B cell (primary cell): ENCODE results near the gene MRGPRG. TPM values are rescaled to one million over a fixed set of nuclear protein-coding genes. Genes with fewer than 3 reads are reported as not detected.

ENCODE experiments used
- ATAC-seq: fragments of 200-7000 bp; cut with Tn5 transposase; one replicate; pipeline ENCODE4 v1.10.0; 2021; ENCODE audit warnings: low read depth, mild to moderate bottlenecking, moderate number of reproducible peaks, moderate library complexity
- CTCF ChIA-PET: fragments of 350-600 bp; sonication (Branson Sonifier 250); formaldehyde crosslinking; loops from one replicate; lab custom pipeline; 2021; ENCODE audit warnings: antibody characterized with exemption, inconsistent platforms; lab: Charles Lee
- POLR2A ChIA-PET: fragments of 350-600 bp; sonication (Branson Sonifier 250); formaldehyde crosslinking; loops from one replicate; lab custom pipeline; 2021; ENCODE audit warnings: antibody characterized with exemption; lab: Charles Lee
- DNase-seq: peaks from one replicate; pipeline ENCODE4 v3.0.0; 2013
- H2AFZ ChIP-seq: 2 replicates; pipeline ENCODE4 v1.6.1; 2012; ENCODE audit warnings: mild to moderate bottlenecking, low read depth, low read length; ENCODE audit not compliant: insufficient read depth, poor library complexity, severe bottlenecking
- H3K27ac ChIP-seq, 2 donors: 1 replicate in 1 of 2; 2 replicates in 1 of 2; pipeline ENCODE4 v1.5.1; 2012 to 2013; ENCODE audit warnings: low read length in 2 of 2, mild to moderate bottlenecking in 2 of 2, moderate library complexity in 1 of 2
- H3K27me3 ChIP-seq, 4 experiments: fragments of 200-600 bp in 1 of 4; sonication (generic) in 1 of 4; replicated peaks in 1 of 4; 1 replicate in 2 of 4; 2 replicates in 2 of 4; pipeline versions ENCODE4 v1.6.1 to v1.7.0; 2013 to 2016; ENCODE audit warnings: low read length in 3 of 4, mild to moderate bottlenecking in 2 of 4, mixed read lengths in 1 of 4, moderate library complexity in 1 of 4; ENCODE audit not compliant: insufficient read depth in 4 of 4, control insufficient read depth in 3 of 4; ENCODE audit errors: control extremely low read depth in 1 of 4
- H3K36me3 ChIP-seq, 2 experiments: replicated peaks in 1 of 2; 1 replicate in 1 of 2; 2 replicates in 1 of 2; pipeline versions ENCODE4 v1.6.1 to v1.7.1; 2013; ENCODE audit warnings: low read length in 1 of 2; ENCODE audit not compliant: insufficient read depth in 2 of 2, control insufficient read depth in 1 of 2; ENCODE audit errors: control extremely low read depth in 1 of 2, extremely low read depth in 1 of 2
- H3K4me1 ChIP-seq, 2 donors: fragments of 200-600 bp in 1 of 2; sonication (generic) in 1 of 2; 1 replicate in 1 of 2; 2 replicates in 1 of 2; pipeline versions ENCODE4 v1.5.1 to v1.6.1; 2013 to 2017; ENCODE audit warnings: low read length in 2 of 2; ENCODE audit not compliant: control insufficient read depth in 2 of 2, insufficient read depth in 2 of 2
- H3K4me2 ChIP-seq: replicated peaks from 2 replicates; pipeline ENCODE3; 2012; ENCODE audit warnings: mild to moderate bottlenecking, low read depth, low read length; ENCODE audit not compliant: poor library complexity, severe bottlenecking
- H3K4me3 ChIP-seq, 5 experiments: fragments of 200-600 bp in 1 of 5; sonication (generic) in 1 of 5; 1 replicate in 3 of 5; 2 replicates in 2 of 5; pipeline versions ENCODE4 v1.5.1 to v1.7.0; 2011 to 2016; ENCODE audit warnings: low read length in 4 of 5, mild to moderate bottlenecking in 4 of 5, low read depth in 2 of 5, control low read depth in 1 of 5, moderate library complexity in 1 of 5; ENCODE audit not compliant: insufficient read depth in 1 of 5; ENCODE audit errors: control extremely low read depth in 1 of 5, extremely low read depth in 1 of 5
- H3K79me2 ChIP-seq: fragments of 200-600 bp; sonication (generic); one replicate; pipeline ENCODE4 v1.6.0; 2016; ENCODE audit warnings: low read length; ENCODE audit not compliant: control insufficient read depth, insufficient read depth
- H3K9ac ChIP-seq: fragments of 200-600 bp; sonication (generic); 2 replicates; pipeline ENCODE4 v1.6.1; 2017; ENCODE audit warnings: mild to moderate bottlenecking, low read length, moderate library complexity
- H3K9me3 ChIP-seq, 3 donors: one replicate each; pipeline versions ENCODE4 v1.6.1 to v1.7.1; 2013; ENCODE audit warnings: low read length in 2 of 3; ENCODE audit not compliant: control insufficient read depth in 2 of 3, insufficient read depth in 1 of 3; ENCODE audit errors: control extremely low read depth in 1 of 3
- H4K20me1 ChIP-seq: 2 replicates; pipeline ENCODE4 v1.6.0; 2012; ENCODE audit warnings: mild to moderate bottlenecking, low read length; ENCODE audit not compliant: insufficient read depth, control insufficient read depth, poor library complexity, severe bottlenecking
- H3K27ac Mint-ChIP-seq: one replicate; pipeline ENCODE4 v1.8.0; 2021; ENCODE audit warnings: mixed read lengths
- H3K27me3 Mint-ChIP-seq: one replicate; pipeline ENCODE4 v1.8.0; 2021; ENCODE audit warnings: mixed read lengths
- H3K4me1 Mint-ChIP-seq: one replicate; pipeline ENCODE4 v1.8.0; 2021; ENCODE audit warnings: mixed read lengths
- H3K4me3 Mint-ChIP-seq: one replicate; pipeline ENCODE4 v1.8.0; 2021; ENCODE audit warnings: mixed read lengths
- H3K9me3 Mint-ChIP-seq: one replicate; pipeline ENCODE4 v1.8.0; 2022; ENCODE audit warnings: mixed read lengths; ENCODE audit not compliant: insufficient read depth
- EZH2 ChIP-seq: IDR thresholded peaks from 2 replicates; pipeline ENCODE4 v1.6.1; 2012; ENCODE audit warnings: borderline replicate concordance, low read depth, mild to moderate bottlenecking, moderate library complexity, low read length; ENCODE audit not compliant: insufficient read depth, poor library complexity, severe bottlenecking
- WGBS: methylation state at CpG from one replicate; pipeline ENCODE4 v1.1.5; 2013; ENCODE audit warnings: missing lambda C conversion rate; ENCODE audit not compliant: insufficient coverage; 5-methylcytosine and 5-hydroxymethylcytosine counted together
- intact Hi-C: fragments of 100-400 bp; cut with micrococcal nuclease; formaldehyde crosslinking; loops from one replicate; pipeline ENCODE4 v1.10.0; 2022
- polyA plus RNA-seq: library from polyadenylated mRNA; depleted of rRNA; stranded (reverse); fragments of >200 nt; gene quantifications from 2 replicates; pipeline ENCODE4 v1.2.3, GENCODE V29; 2012
- total RNA-seq, 2 donors: library from RNA; stranded (reverse); fragments of 120-200 nt in 1 of 2; gene quantifications; 1 replicate in 1 of 2; 2 replicates in 1 of 2; pipeline versions ENCODE4 v1.2.3 to v1.2.4, GENCODE V29; 2013 to 2022
- TF ChIP-seq, protein P1 (sequence below): fragments of 200-600 bp; IDR thresholded peaks from one replicate; pipeline ENCODE4 v1.8.0; 2022; ENCODE audit warnings: antibody characterized with exemption, mild to moderate bottlenecking

The MRGPRG gene
- total and polyA plus RNA-seq, 2 donors (not counting 1 experiment from before 2014, with no cell fraction given) = not detected

DNA sequence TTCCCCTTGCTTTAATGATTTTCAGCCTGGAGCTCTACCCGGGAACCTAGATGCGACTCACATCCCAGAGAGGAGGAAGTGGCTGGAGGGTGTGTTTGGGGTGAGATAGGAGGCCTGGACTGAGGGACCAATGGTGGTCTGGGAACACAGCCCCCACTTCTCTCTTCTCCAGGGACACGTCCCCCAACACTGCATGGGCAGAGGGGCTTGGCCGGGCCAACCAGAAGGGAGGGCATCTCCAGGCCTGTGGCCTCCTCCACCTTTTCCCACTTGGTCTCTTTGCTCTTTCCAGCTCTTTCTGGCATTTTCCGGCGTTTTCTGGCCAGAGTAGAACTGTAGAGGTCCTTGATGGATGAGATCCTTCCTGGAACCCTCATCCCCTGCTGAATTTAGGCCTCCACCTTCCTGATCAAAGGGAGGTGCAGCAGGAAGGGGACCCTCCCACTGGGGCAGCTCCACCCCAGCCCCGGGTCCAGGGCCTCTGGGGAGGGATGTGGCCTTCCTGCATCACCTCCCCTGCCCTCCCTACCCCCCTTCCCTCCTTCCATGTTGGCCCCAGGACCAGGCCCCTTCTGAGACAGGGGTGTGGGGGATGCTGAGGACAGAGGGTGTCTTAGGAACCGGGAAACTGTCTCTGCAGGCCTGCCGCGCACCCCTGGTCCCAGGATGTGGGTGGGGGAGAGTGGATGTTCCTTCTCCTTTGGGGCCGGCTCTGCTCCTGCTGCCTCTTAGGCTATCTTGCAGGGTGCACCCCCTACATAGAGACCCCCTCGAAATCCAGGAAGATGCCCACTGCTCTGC, 24.4 kb downstream of the MRGPRG start:
- intact Hi-C loops = no loop called here
- no peaks in the 10 kb centered on the region for H3K9me3 Mint-ChIP-seq
- 66% methylated on average over 6 of the region's 12 CpGs for WGBS

More for the DNA sequence above, 24.4 kb downstream of the MRGPRG start:
- H4K20me1 ChIP-seq = no peaks in the 10 kb centered on the region
- DNase-seq = no peak
- H3K9me3 ChIP-seq = peaks cover 0 to 4% (median 0%) of the 10 kb centered on the region in 3 donors
- peaks cover 0 to 2% (median 0%) of the 10 kb centered on the region in 4 experiments for H3K27me3 ChIP-seq
- TF ChIP-seq, protein P1, sequence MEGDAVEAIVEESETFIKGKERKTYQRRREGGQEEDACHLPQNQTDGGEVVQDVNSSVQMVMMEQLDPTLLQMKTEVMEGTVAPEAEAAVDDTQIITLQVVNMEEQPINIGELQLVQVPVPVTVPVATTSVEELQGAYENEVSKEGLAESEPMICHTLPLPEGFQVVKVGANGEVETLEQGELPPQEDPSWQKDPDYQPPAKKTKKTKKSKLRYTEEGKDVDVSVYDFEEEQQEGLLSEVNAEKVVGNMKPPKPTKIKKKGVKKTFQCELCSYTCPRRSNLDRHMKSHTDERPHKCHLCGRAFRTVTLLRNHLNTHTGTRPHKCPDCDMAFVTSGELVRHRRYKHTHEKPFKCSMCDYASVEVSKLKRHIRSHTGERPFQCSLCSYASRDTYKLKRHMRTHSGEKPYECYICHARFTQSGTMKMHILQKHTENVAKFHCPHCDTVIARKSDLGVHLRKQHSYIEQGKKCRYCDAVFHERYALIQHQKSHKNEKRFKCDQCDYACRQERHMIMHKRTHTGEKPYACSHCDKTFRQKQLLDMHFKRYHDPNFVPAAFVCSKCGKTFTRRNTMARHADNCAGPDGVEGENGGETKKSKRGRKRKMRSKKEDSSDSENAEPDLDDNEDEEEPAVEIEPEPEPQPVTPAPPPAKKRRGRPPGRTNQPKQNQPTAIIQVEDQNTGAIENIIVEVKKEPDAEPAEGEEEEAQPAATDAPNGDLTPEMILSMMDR = no peak
- no peak for TF ChIP-seq EZH2
- H3K27ac ChIP-seq = no peak overlapping the region
- ChIA-PET CTCF (no interaction called here), POLR2A (no interaction called here)
- Mint-ChIP-seq H3K4me1 (no peaks in the 10 kb centered on the region), H3K4me3 (no peak overlapping the region), H3K27ac (no peak overlapping the region), H3K27me3 (no peaks in the 10 kb centered on the region)
- no peaks in the 10 kb centered on the region for H3K79me2 ChIP-seq
- H3K4me1 ChIP-seq = no peaks in the 10 kb centered on the region
- H3K4me3 ChIP-seq = no peak overlapping the region
- H3K4me2 ChIP-seq = no peak overlapping the region
- H3K9ac ChIP-seq = no peak overlapping the region
- H2AFZ ChIP-seq = no peak overlapping the region
- no peak for ATAC-seq
- H3K36me3 ChIP-seq = no peaks in the 10 kb centered on the region
